ENCODE measurements around the gene RAP1GDS1.
"Not testable (repeated sequence)": the region's sequence is repeated elsewhere in the genome, so short reads cannot be mapped to it uniquely, and the experiment has no call there.

The RAP1GDS1 gene

DNA sequence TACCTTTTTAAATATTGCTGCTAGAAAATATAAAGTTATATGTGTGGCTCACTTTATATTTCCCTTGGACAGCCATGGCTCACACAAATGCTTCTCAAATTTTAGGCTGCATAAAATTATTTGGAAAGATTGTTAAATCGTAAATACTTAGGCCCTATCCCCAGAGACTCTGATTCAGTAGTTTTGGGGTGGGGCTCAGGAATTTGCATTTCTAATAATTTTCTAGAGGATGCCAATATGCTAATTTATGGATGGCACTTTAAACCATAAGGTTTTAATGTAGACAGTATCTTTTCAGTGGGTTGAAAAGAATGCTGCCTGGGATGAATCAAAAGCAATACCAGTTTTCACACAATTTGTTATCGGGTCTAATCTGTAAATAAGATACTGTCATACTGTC is 49.7 kb downstream of the RAP1GDS1 start:
- H3K9me3 ChIP-seq (ENCODE audit: control insufficient read depth, low read length), result no peaks in the 10 kb centered on the region
- no peaks in the 10 kb centered on the region for H3K27me3 ChIP-seq (replicated peaks; ENCODE audit: control insufficient read depth, insufficient read depth, low read length, poor library complexity, severe bottlenecking)
- no peaks in the 10 kb centered on the region for H3K4me1 ChIP-seq (ENCODE audit: control insufficient read depth, insufficient read depth, low read length, poor library complexity, severe bottlenecking)
- H3K36me3 ChIP-seq (ENCODE audit: control insufficient read depth, insufficient read depth, low read length), result peaks cover 3% of the 10 kb centered on the region
- no peak for DNase-seq
- no peak overlapping the region for H3K27ac ChIP-seq (ENCODE audit: insufficient read depth, low read length, poor library complexity, severe bottlenecking)
- H3K4me3 ChIP-seq (ENCODE audit: insufficient read depth, low read depth, low read length, poor library complexity, severe bottlenecking), result no peak overlapping the region

DNA sequence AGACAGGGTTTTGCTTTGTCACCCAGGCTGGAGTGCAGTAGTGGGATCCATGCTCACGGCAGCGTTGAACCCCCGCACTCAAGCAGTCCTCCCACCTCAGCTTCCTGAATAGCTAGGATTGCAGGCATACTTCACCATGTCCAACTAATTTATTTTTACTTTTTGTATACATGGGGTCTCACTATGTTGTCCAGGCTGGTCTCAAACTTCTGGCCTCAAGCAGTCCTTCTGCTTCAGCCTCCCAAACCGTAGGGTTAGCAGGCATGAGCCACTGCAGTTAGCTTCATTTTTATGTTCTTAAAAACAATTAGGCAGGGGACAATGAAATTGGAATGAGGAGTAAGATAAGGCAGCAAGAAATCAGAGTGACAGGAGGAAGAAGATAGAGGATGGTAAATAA is 50.5 kb downstream of the RAP1GDS1 start:
- DNase-seq, result no peak
- H3K27ac ChIP-seq (ENCODE audit: insufficient read depth, low read length, poor library complexity, severe bottlenecking), result no peak overlapping the region
- peaks cover 3% of the 10 kb centered on the region for H3K36me3 ChIP-seq (ENCODE audit: control insufficient read depth, insufficient read depth, low read length)
- H3K9me3 ChIP-seq (ENCODE audit: control insufficient read depth, low read length), result no peaks in the 10 kb centered on the region
- H3K27me3 ChIP-seq (replicated peaks; ENCODE audit: control insufficient read depth, insufficient read depth, low read length, poor library complexity, severe bottlenecking), result no peaks in the 10 kb centered on the region
- no peak overlapping the region for H3K4me3 ChIP-seq (ENCODE audit: insufficient read depth, low read depth, low read length, poor library complexity, severe bottlenecking)
- no peaks in the 10 kb centered on the region for H3K4me1 ChIP-seq (ENCODE audit: control insufficient read depth, insufficient read depth, low read length, poor library complexity, severe bottlenecking)

DNA sequence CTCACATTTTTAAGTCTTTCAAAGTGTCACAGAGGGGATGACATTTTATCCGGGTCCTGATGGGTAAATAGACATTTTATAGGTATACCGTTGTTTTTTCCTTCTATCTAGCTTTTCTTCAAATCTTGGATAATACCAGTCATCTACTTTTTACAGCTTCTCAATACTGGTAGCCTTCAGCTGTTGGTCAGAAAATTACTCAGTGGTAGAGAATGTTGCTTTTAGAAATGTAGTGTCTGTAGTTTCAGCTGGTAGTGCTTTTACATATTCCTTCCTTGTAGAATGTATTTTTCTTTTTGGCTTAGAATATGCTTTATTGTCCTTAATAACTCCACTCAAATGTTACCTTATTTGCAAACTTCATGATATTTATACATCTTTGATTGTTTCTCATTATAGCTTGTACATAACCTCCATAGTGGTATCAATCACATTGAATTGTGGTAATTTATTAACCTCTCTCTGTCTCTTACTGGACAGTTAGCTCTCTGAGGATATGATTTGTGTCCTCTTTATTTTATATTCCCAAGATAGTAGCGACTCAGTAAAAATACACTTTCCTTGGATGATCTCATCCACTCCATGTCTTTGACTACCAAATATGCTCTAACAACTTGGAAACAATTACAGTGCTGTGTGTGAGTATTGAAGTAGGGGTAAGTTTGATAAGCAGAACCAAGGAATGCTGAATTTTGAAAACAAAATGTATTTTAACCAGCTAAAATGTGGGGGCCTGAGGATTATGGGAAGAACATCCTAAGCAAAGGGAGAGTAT is 53.8 kb downstream of the RAP1GDS1 start:
- Histone ChIP-seq H3K27ac (ENCODE audit: insufficient read depth, low read length, poor library complexity, severe bottlenecking) (no peak overlapping the region), H3K4me3 (ENCODE audit: insufficient read depth, low read depth, low read length, poor library complexity, severe bottlenecking) (no peak overlapping the region), H3K9me3 (ENCODE audit: control insufficient read depth, low read length) (no peaks in the 10 kb centered on the region), H3K4me1 (ENCODE audit: control insufficient read depth, insufficient read depth, low read length, poor library complexity, severe bottlenecking) (no peaks in the 10 kb centered on the region), H3K27me3 (replicated peaks; ENCODE audit: control insufficient read depth, insufficient read depth, low read length, poor library complexity, severe bottlenecking) (no peaks in the 10 kb centered on the region), H3K36me3 (ENCODE audit: control insufficient read depth, insufficient read depth, low read length) (peaks cover 6% of the 10 kb centered on the region)
- no peak for DNase-seq

DNA sequence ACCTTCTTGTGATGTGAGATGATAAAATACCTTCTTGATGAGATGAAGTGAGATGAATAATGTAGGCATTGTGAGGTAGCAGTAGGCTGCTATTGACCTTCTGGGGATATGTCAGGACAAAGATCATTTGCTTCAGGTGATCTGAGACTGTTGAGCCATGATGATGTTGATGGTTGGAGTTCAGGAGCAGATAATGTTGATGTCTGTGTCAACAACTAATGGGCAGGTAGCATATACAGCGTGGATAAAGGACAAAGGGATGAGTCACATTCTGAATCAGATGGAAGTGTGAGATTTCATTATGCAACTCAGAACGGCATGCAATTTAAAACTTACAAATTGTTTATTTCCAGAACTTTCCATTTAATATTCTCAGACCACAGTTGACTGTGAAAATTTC is 57.3 kb downstream of the RAP1GDS1 start:
- no peaks in the 10 kb centered on the region for H3K4me1 ChIP-seq (ENCODE audit: control insufficient read depth, insufficient read depth, low read length, poor library complexity, severe bottlenecking)
- no peak overlapping the region for H3K27ac ChIP-seq (ENCODE audit: insufficient read depth, low read length, poor library complexity, severe bottlenecking)
- H3K4me3 ChIP-seq (ENCODE audit: insufficient read depth, low read depth, low read length, poor library complexity, severe bottlenecking), result no peak overlapping the region
- H3K9me3 ChIP-seq (ENCODE audit: control insufficient read depth, low read length), result no peaks in the 10 kb centered on the region
- no peak for DNase-seq
- H3K27me3 ChIP-seq (replicated peaks; ENCODE audit: control insufficient read depth, insufficient read depth, low read length, poor library complexity, severe bottlenecking), result no peaks in the 10 kb centered on the region
- H3K36me3 ChIP-seq (ENCODE audit: control insufficient read depth, insufficient read depth, low read length), result peaks cover 5% of the 10 kb centered on the region

DNA sequence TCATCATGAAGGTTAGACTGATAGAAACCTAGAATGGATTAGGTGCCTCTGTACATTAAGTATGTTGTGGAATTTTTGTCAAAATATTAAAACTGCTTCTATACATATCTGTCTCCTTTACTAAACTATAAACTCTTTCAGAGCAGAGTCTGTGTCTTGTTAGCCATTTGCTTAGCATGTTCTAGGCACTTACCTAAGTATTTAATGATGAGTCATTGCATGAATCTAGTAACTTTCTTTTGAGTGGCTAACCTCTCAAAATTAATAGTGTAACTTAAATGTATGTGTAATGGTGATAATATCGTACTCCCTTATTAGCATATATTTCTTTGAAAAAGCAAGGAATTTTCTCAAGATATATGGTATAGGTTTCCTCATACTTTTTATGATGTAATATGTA is 57.8 kb downstream of the RAP1GDS1 start:
- DNase-seq, result no peak
- H3K4me1 ChIP-seq (ENCODE audit: control insufficient read depth, insufficient read depth, low read length, poor library complexity, severe bottlenecking), result no peaks in the 10 kb centered on the region
- no peak overlapping the region for H3K27ac ChIP-seq (ENCODE audit: insufficient read depth, low read length, poor library complexity, severe bottlenecking)
- H3K9me3 ChIP-seq (ENCODE audit: control insufficient read depth, low read length), result no peaks in the 10 kb centered on the region
- no peak overlapping the region for H3K4me3 ChIP-seq (ENCODE audit: insufficient read depth, low read depth, low read length, poor library complexity, severe bottlenecking)
- peaks cover 5% of the 10 kb centered on the region for H3K36me3 ChIP-seq (ENCODE audit: control insufficient read depth, insufficient read depth, low read length)
- no peaks in the 10 kb centered on the region for H3K27me3 ChIP-seq (replicated peaks; ENCODE audit: control insufficient read depth, insufficient read depth, low read length, poor library complexity, severe bottlenecking)

DNA sequence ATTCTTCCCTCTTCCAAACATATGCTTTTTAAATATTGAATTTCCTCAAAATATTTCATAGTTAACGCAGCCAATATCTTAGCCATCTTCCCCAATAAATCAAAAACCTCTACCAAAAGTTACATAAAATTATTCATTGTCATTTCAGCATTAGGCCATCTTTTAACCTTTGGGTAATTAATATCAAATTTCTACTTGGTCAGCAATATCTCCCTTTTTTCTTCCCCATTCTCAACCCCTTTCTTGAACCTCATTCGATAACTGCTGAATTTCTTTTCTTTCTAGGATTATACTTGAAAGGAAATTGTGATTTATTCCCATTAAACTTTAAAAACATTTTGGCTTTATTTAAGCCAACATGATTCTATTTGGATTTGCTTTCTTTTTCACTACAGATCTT is 65.0 kb downstream of the RAP1GDS1 start:
- H3K4me1 ChIP-seq (ENCODE audit: control insufficient read depth, insufficient read depth, low read length, poor library complexity, severe bottlenecking), result no peaks in the 10 kb centered on the region
- H3K27ac ChIP-seq (ENCODE audit: insufficient read depth, low read length, poor library complexity, severe bottlenecking), result no peak overlapping the region
- no peaks in the 10 kb centered on the region for H3K9me3 ChIP-seq (ENCODE audit: control insufficient read depth, low read length)
- H3K36me3 ChIP-seq (ENCODE audit: control insufficient read depth, insufficient read depth, low read length), result no peaks in the 10 kb centered on the region
- no peak for DNase-seq
- H3K4me3 ChIP-seq (ENCODE audit: insufficient read depth, low read depth, low read length, poor library complexity, severe bottlenecking), result no peak overlapping the region
- H3K27me3 ChIP-seq (replicated peaks; ENCODE audit: control insufficient read depth, insufficient read depth, low read length, poor library complexity, severe bottlenecking), result no peaks in the 10 kb centered on the region

DNA sequence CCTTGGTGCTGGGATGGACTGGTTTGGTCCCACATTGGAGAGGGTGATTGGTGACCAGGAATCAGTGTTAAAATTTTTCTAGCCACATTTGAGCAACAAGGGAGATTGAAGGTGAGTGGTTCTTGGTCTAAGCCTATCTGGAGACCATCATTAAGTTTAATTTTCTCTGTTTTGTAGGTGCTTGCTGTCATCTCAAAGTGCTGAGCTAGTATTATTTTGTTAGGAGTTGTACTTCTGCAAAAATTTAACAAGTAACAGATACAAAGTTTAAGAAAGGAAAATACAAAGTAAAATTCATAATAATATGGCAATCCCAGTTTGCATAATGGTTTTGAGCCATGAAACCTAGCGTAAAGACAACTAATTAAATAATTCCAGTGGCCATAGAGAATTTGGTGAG is 66.5 kb downstream of the RAP1GDS1 start:
- no peaks in the 10 kb centered on the region for H3K4me1 ChIP-seq (ENCODE audit: control insufficient read depth, insufficient read depth, low read length, poor library complexity, severe bottlenecking)
- no peak overlapping the region for H3K27ac ChIP-seq (ENCODE audit: insufficient read depth, low read length, poor library complexity, severe bottlenecking)
- no peak overlapping the region for H3K4me3 ChIP-seq (ENCODE audit: insufficient read depth, low read depth, low read length, poor library complexity, severe bottlenecking)
- H3K27me3 ChIP-seq (replicated peaks; ENCODE audit: control insufficient read depth, insufficient read depth, low read length, poor library complexity, severe bottlenecking), result no peaks in the 10 kb centered on the region
- H3K9me3 ChIP-seq (ENCODE audit: control insufficient read depth, low read length), result no peaks in the 10 kb centered on the region
- no peaks in the 10 kb centered on the region for H3K36me3 ChIP-seq (ENCODE audit: control insufficient read depth, insufficient read depth, low read length)
- no peak for DNase-seq

DNA sequence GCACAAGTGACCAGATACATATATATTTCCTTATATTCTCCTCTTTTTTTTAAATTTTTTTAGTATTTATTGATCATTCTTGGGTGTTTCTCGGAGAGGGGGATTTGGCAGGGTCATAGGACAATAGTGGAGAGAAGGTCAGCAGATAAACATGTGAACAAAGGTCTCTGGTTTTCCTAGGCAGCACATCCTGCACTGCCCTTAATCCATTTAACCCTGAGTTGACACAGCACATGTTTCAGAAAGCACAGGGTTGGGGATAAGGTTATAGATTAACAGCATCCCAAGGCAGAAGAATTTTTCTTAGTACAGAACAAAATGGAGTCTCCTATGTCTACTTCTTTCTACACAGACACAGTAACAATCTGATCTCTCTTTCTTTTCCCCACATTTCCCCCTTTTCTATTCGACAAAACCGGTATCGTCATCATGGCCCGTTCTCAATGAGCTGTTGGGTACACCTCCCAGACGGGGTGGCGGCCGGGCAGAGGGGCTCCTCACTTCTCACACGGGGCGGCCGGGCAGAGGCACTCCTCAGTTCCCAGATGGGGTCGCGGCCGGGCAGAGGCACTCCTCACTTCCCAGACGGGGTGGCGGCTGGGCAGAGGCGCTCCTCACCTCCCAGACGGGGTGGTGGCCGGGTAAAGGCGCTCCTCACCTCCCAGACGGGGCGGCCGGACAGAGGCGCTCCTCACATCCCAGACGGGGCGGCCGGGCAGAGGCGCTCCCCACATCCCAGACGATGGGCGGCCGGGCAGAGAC is 68.9 kb downstream of the RAP1GDS1 start:
- not testable (repeated sequence) for H3K4me1 ChIP-seq (ENCODE audit: control insufficient read depth, insufficient read depth, low read length, poor library complexity, severe bottlenecking); H3K27me3 ChIP-seq (replicated peaks; ENCODE audit: control insufficient read depth, insufficient read depth, low read length, poor library complexity, severe bottlenecking); DNase-seq; H3K36me3 ChIP-seq (ENCODE audit: control insufficient read depth, insufficient read depth, low read length); H3K27ac ChIP-seq (ENCODE audit: insufficient read depth, low read length, poor library complexity, severe bottlenecking); H3K4me3 ChIP-seq (ENCODE audit: insufficient read depth, low read depth, low read length, poor library complexity, severe bottlenecking); H3K9me3 ChIP-seq (ENCODE audit: control insufficient read depth, low read length)

DNA sequence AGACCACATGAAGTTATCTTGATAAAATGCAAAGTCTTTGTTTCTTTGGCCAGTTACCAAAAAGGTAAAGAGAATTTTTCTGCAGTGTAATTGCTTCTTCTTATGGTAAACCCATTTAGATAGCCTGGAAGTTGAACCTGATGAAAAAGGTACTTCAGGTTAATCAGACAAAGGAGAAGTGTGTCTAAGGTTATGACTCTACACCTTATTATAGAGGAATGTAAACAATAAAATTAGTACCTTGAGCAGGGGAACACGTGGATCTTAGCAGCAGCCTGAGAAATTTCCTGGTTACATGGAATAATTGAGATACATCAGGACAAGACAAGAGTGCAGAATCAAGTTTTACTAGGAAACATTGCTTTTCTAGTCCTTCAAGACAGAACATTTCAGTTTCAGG is 70.8 kb downstream of the RAP1GDS1 start:
- no peak for DNase-seq
- no peaks in the 10 kb centered on the region for H3K4me1 ChIP-seq (ENCODE audit: control insufficient read depth, insufficient read depth, low read length, poor library complexity, severe bottlenecking)
- H3K9me3 ChIP-seq (ENCODE audit: control insufficient read depth, low read length), result no peaks in the 10 kb centered on the region

DNA sequence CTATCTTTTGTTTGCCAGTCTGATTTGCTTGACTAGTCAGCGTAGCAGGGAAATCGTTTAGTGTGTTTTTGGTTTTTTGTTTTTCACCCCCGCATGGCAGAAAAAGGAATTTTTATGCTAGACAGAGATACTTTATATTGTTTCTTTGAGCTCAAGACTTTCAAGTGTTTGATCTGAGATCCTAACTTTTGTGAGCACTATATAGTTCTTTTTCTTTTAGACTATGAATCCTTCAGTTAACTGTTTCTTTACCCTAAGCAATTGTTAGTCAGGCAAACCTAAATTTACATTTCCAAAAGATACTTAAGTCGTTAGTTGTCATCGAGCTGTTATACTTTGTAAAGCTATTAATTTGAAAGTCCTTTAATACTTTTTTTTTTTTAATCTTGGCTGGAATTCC is 73.3 kb downstream of the RAP1GDS1 start:
- H3K27ac ChIP-seq (ENCODE audit: insufficient read depth, low read length, poor library complexity, severe bottlenecking), result no peak overlapping the region
- DNase-seq, result no peak
- H3K9me3 ChIP-seq (ENCODE audit: control insufficient read depth, low read length), result no peaks in the 10 kb centered on the region
- no peaks in the 10 kb centered on the region for H3K27me3 ChIP-seq (replicated peaks; ENCODE audit: control insufficient read depth, insufficient read depth, low read length, poor library complexity, severe bottlenecking)
- no peak overlapping the region for H3K4me3 ChIP-seq (ENCODE audit: insufficient read depth, low read depth, low read length, poor library complexity, severe bottlenecking)
- no peaks in the 10 kb centered on the region for H3K36me3 ChIP-seq (ENCODE audit: control insufficient read depth, insufficient read depth, low read length)
- H3K4me1 ChIP-seq (ENCODE audit: control insufficient read depth, insufficient read depth, low read length, poor library complexity, severe bottlenecking), result no peaks in the 10 kb centered on the region

More for the DNA sequence above, 70.8 kb downstream of the RAP1GDS1 start:
- Histone ChIP-seq H3K27ac (ENCODE audit: insufficient read depth, low read length, poor library complexity, severe bottlenecking) (no peak overlapping the region), H3K27me3 (replicated peaks; ENCODE audit: control insufficient read depth, insufficient read depth, low read length, poor library complexity, severe bottlenecking) (no peaks in the 10 kb centered on the region), H3K4me3 (ENCODE audit: insufficient read depth, low read depth, low read length, poor library complexity, severe bottlenecking) (no peak overlapping the region), H3K36me3 (ENCODE audit: control insufficient read depth, insufficient read depth, low read length) (no peaks in the 10 kb centered on the region)

Data from effector memory CD4-positive, alpha-beta T cell (primary cell).